OCI-LY1 (cell line): Measurements from ENCODE around the gene CCT4.
A peak's percentile ranks its signal among the peaks of the same experiment; 100 is the strongest.

Experiments used
- H2AFZ ChIP-seq: fragments of 200-600 bp; sonication (generic), shearing (Covaris generic); 2 replicates; pipeline ENCODE4 v1.6.0; 2014; ENCODE audit warnings: antibody characterized with exemption, mild to moderate bottlenecking, low read length
- H3F3A ChIP-seq: fragments of 200-600 bp; sonication (generic), shearing (Covaris generic); 2 replicates; pipeline ENCODE4 v1.6.0; 2014; ENCODE audit warnings: mild to moderate bottlenecking, antibody characterized with exemption, low read length, moderate library complexity; ENCODE audit not compliant: insufficient read depth
- H3K27ac ChIP-seq: fragments of 200-600 bp; sonication (generic); 2 replicates; pipeline ENCODE4 v1.5.1; 2014; ENCODE audit warnings: low read length, mixed run types, mild to moderate bottlenecking, low read depth; ENCODE audit not compliant: poor library complexity, severe bottlenecking
- H3K27me3 ChIP-seq: fragments of 200-600 bp; sonication (generic); 2 replicates; pipeline ENCODE4 v1.6.0; 2014; ENCODE audit warnings: antibody characterized with exemption, mild to moderate bottlenecking, low read length, moderate library complexity; ENCODE audit not compliant: insufficient read depth
- H3K36me3 ChIP-seq: fragments of 200-600 bp; sonication (generic); 2 replicates; pipeline ENCODE4 v1.6.1; 2014; ENCODE audit warnings: mild to moderate bottlenecking, antibody characterized with exemption, low read length, moderate library complexity, mixed read lengths; ENCODE audit not compliant: insufficient read depth
- H3K4me1 ChIP-seq: fragments of 200-600 bp; sonication (generic); 2 replicates; pipeline ENCODE4 v1.5.1; 2014; ENCODE audit warnings: mild to moderate bottlenecking, low read length, moderate library complexity; ENCODE audit not compliant: insufficient read depth, severe bottlenecking
- H3K4me2 ChIP-seq: fragments of 200-600 bp; sonication (generic), shearing (Covaris generic); 2 replicates; pipeline ENCODE4 v1.6.1; 2014; ENCODE audit warnings: low read length
- H3K4me3 ChIP-seq: fragments of 200-600 bp; sonication (generic); 2 replicates; pipeline ENCODE4 v1.5.1; 2014; ENCODE audit warnings: low read length, low read depth, mild to moderate bottlenecking, mixed read lengths; ENCODE audit not compliant: poor library complexity, severe bottlenecking
- H3K79me2 ChIP-seq: fragments of 200-600 bp; shearing (Covaris generic); 2 replicates; pipeline ENCODE4 v1.6.1; 2016; ENCODE audit warnings: mixed run types, low read length, mixed read lengths; ENCODE audit not compliant: insufficient read depth
- H3K9ac ChIP-seq: fragments of 200-600 bp; sonication (generic), shearing (Covaris generic); 2 replicates; pipeline ENCODE4 v1.6.1; 2014; ENCODE audit warnings: mild to moderate bottlenecking, low read length, mixed read lengths
- H3K9me2 ChIP-seq: fragments of 200-600 bp; sonication (generic), shearing (Covaris generic); 2 replicates; pipeline ENCODE4 v1.6.1; 2014; ENCODE audit warnings: low read depth, mild to moderate bottlenecking, low read length, mixed read lengths
- H3K9me3 ChIP-seq: fragments of 200-600 bp; shearing (Covaris generic); 2 replicates; pipeline ENCODE4 v1.6.1; 2014; ENCODE audit warnings: low read length, mixed read lengths
- H4K20me1 ChIP-seq: fragments of 200-600 bp; sonication (generic), shearing (Covaris generic); 2 replicates; pipeline ENCODE4 v1.6.0; 2016; ENCODE audit warnings: mild to moderate bottlenecking, low read length; ENCODE audit not compliant: insufficient read depth
- CTCF ChIP-seq: fragments of 200-600 bp; sonication (generic), shearing (Covaris generic); IDR thresholded peaks from 2 replicates; pipeline ENCODE4 v1.5.1; 2017; ENCODE audit warnings: mild to moderate bottlenecking, antibody characterized with exemption, low read length, moderate library complexity, mixed read lengths
- EZH2 ChIP-seq: fragments of 200-600 bp; sonication (generic), shearing (Covaris generic); IDR thresholded peaks from 2 replicates; pipeline ENCODE4 v1.8.0; 2017; ENCODE audit warnings: borderline replicate concordance, mixed run types, mild to moderate bottlenecking, antibody characterized with exemption, low read length, moderate library complexity, mixed read lengths

CCT4 gene

DNA sequence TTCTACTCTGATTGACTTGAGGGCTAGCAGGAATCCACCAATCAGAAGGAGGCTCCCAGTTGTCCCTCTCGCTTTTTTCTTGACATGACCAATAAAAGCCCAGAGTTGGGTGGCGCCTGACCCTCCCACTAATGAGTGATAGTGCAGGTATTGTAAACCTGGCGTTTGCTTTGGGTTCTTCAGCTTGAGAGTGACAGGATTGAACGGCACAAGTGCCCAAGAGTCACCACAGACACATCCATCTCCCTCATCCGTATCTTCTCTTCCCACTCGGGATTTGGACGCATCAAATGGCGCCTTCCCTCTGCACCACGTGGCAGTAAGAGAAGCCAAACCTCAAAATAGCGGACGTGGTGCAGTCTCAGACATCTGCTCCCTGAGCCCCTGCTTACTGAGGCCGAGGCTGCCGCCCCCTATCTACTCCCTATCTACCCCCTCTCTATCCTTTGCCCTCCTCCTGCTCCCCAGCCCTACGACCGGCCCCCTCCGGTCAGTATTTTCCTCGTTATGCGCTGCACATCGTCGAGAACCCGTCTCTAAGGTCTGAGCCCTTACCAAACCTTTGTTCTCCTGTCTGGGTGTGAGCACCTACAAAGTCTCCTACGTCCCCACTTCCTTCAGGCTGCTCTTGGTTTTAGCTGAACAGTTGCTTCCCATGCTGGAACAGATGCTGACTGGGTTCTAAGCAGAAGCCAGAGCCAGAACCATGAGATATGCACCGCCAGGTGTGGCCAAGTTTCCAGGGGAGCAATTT lies 33.7 kb downstream of the CCT4 start:
- Histone ChIP-seq H3K36me3 (no peaks in the 10 kb centered on the region; the same call in 1 of the 2 replicates), H3K27ac (peak overlapping the region; percentile 83), H3F3A (no peaks in the 10 kb centered on the region), H4K20me1 (no peaks in the 10 kb centered on the region), H3K9me3 (no peaks in the 10 kb centered on the region), H2AFZ (peak overlapping the region; percentile 84), H3K4me1 (peaks cover 26% of the 10 kb centered on the region), H3K79me2 (no peaks in the 10 kb centered on the region), H3K4me2 (peak overlapping the region; percentile 89), H3K9ac (peak overlapping the region; percentile 75), H3K4me3 (peak overlapping the region; percentile 77), H3K27me3 (no peaks in the 10 kb centered on the region), H3K9me2 (no peaks in the 10 kb centered on the region)
- TF ChIP-seq EZH2 (no peak), CTCF (peak; percentile 10; the same call in 1 of the 2 replicates)

DNA sequence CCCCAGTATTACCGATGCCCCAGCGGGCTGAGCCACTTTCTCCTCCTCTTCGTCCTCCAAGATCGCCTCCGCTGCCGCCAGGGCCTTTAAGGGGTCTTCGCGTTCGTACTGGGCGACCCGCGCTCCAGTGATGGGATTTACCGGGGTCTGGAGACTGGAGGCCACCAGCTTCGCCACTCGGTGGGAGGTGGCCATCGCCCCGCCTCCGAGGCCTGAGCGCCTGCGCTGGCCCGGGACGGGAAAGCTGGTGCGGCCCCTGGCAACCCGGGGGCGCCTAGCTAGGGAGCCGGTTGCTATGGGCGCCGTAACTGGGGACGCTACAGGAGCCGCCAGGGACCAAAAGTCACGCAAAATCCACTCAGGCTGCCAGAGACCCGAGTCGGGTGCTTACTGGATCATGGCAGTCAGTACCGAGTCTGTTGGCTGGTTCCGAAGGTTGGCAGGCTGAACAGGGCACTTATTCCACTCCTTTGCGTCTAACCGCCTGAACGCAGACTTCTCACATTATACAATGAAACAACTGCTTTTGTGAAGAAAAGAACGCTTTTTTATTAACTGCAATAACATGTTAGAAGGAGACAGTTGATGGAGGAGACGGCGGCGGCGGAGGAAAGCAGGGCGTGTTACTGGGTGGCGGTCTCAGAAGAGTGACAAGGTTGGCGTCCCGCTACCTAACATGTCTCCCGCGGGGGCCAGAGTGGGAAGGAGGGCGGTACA lies 34.5 kb downstream of the CCT4 start, which contains the start of gene FAM161A:
TSS of gene FAM161A (minus strand) at position 214 of the 717 bp plus-strand sequence. CDS start at position 195, 19 bp downstream.
- peak within 1 kb of the TSS; percentile 83 for H3K27ac ChIP-seq
- H3K9me3 ChIP-seq = no peaks in the 10 kb centered on the region
- no peaks in the 10 kb centered on the region for H3F3A ChIP-seq
- peak within 1 kb of the TSS; percentile 89 for H3K4me2 ChIP-seq
- H3K4me1 ChIP-seq = peaks cover 26% of the 10 kb centered on the region
- H3K9ac ChIP-seq = peak within 1 kb of the TSS; percentile 75
- peak within 1 kb of the TSS; percentile 77 for H3K4me3 ChIP-seq
- H3K79me2 ChIP-seq = no peaks in the 10 kb centered on the region
- H3K9me2 ChIP-seq = no peaks in the 10 kb centered on the region
- H3K27me3 ChIP-seq = no peaks in the 10 kb centered on the region
- H2AFZ ChIP-seq = peak within 1 kb of the TSS; percentile 84
- no peaks in the 10 kb centered on the region; the same call in 1 of the 2 replicates for H3K36me3 ChIP-seq
- TF ChIP-seq EZH2 (no peak), CTCF (no peak)
- H4K20me1 ChIP-seq = no peaks in the 10 kb centered on the region

DNA sequence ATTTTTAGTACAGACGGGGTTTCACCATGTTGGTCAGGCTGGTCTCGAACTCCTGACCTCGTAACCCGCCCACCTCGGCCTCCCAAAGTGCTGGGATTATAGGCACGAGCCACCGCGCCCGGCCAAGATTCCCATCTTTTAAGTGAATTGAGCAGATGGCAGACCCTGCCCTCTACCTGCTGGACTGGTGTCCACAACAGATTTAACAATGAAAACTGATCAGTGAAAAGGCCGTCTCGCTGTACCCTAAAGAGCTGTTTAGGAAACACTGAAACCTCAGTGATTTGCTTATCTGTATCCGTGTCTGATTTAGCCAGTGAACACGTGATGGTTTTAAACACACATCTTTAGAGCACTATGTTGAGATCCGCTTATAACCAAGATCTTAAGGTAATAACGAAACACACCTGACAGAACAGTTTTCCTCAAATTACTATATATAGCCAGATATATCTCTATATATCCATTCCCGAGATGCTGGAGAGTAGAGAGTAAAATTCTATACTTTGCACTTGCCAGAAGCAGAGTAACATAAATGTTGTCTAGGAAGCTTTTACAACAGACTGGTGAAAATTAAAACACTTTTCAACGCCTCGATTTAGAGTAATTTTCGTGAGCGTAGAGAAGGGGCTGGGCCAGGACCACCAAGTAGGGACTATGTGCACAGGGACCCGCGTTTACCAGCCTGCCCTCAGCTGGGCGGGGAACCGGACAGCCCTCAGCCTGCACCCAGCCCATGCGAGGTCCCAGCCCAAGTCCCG lies 35.2 kb downstream of the CCT4 start:
- no peaks in the 10 kb centered on the region; the same call in 1 of the 2 replicates for H3K36me3 ChIP-seq
- peak overlapping the region; percentile 77 for H3K4me3 ChIP-seq
- H3K27ac ChIP-seq = no peak overlapping the region
- no peaks in the 10 kb centered on the region for H3K9me2 ChIP-seq
- no peaks in the 10 kb centered on the region for H3K79me2 ChIP-seq
- no peaks in the 10 kb centered on the region for H3K9me3 ChIP-seq
- no peaks in the 10 kb centered on the region for H3K27me3 ChIP-seq
- peak overlapping the region; percentile 89 for H3K4me2 ChIP-seq
- H3F3A ChIP-seq = no peaks in the 10 kb centered on the region
- peak overlapping the region; percentile 75 for H3K9ac ChIP-seq
- H2AFZ ChIP-seq = peak overlapping the region; percentile 5; the same call in 1 of the 2 replicates
- TF ChIP-seq CTCF (no peak), EZH2 (no peak)
- H4K20me1 ChIP-seq = no peaks in the 10 kb centered on the region
- H3K4me1 ChIP-seq = peaks cover 26% of the 10 kb centered on the region
